GM12891 (cell line): ENCODE data around the gene CACNG6.

Experiments
- PAX5 ChIP-seq: IDR thresholded peaks from 2 replicates; pipeline ENCODE4 v1.6.1; 2011; ENCODE audit warnings: low read length, moderate library complexity, mild to moderate bottlenecking; ENCODE audit not compliant: insufficient read depth, severe bottlenecking
- POLR2A ChIP-seq: IDR thresholded peaks from 2 replicates; pipeline ENCODE4 v1.6.1; 2011; ENCODE audit warnings: low read depth, low read length, control low read depth
- POLR2AphosphoS5 ChIP-seq: IDR thresholded peaks from 2 replicates; pipeline ENCODE4 v1.6.1; 2011; ENCODE audit warnings: low read depth, low read length, control low read depth
- POU2F2 ChIP-seq: IDR thresholded peaks from 2 replicates; pipeline ENCODE4 v1.6.1; 2011; ENCODE audit warnings: low read depth, mild to moderate bottlenecking, control low read depth, low read length, moderate library complexity
- SPI1 ChIP-seq: IDR thresholded peaks from 2 replicates; pipeline ENCODE4 v1.6.1; 2011; ENCODE audit warnings: low read depth, low read length, control low read depth
- TAF1 ChIP-seq: IDR thresholded peaks from 2 replicates; pipeline ENCODE4 v1.6.1; 2011; ENCODE audit warnings: low read depth, low read length, control low read depth

DNA sequence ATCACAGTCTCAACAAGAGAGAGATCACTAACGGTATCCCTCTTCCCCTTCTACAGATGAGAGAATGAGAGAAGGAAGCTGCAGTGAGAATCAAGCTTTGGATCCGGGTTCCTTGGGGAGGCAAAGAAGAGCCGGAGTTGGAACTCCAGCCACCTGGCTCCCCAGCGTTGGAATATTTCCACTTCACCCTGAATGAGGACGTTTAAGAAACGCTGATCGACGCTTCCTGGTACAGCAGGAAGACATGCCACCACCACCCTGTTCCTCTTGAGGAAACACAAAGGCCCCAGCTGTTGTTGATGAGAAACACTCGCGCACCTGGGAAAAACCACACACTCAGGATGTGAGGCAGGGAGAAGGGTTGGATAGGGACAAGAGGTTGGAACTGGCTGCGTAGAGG is 40.0 kb upstream of the CACNG6 start:
- TF ChIP-seq TAF1 (no peak), POLR2AphosphoS5 (no peak), SPI1 (no peak), POLR2A (no peak), POU2F2 (no peak), PAX5 (no peak)
